ENCODE data around the gene KRTAP4-2. TPM values are rescaled to one million over a fixed set of nuclear protein-coding genes. Genes with fewer than 3 reads are reported as not detected.
"Not testable (repeated sequence)": the region's sequence is repeated elsewhere in the genome, so short reads cannot be mapped to it uniquely, and the experiment has no call there.

Gene KRTAP4-2
- polyA plus RNA-seq, 4 donors = not detected

DNA sequence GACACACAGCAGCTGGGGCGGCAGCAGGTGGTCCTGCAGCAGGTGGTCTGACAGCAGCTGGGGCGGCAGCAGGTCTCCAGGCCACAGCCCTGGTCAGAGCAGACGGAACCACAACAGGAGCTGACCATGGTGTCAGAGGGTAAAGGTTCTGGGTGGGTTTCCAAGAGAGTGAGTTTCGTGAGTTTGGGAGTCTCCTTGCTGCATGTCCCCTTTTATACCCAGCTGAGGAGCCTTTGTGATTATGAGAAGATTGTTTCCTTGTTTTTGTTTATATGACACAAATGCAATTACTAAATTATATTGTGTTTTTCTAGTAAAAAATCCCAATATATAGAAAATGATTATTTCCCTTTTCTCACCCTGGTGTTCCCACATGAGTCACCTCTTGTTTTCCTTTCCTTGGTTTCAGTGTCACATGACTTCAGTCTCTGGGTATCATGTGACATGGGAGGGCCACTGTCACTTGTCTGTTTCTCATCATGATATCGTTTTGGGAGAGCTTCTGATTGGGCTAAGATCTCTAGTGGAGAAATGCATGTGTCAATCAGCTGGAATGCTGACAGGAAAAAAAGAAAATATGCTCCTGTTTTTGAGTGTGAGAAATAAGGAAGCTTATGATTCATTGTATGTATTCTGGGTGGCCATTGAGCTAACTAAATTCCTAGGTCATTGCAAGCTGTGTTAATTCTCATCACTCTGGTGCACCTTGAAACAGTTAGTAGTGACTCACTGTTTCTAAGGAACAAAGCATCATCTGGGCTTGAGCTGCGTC, 37.5 kb downstream of the KRTAP4-2 start, which contains the start of gene KRTAP4-6:
TSS of gene KRTAP4-6 (minus strand) at position 185 of the 772 bp plus-strand sequence. CDS start at position 128, 57 bp downstream.
- H3K27ac ChIP-seq (ENCODE audit: low read depth in 1 of 3, low read length in 2 of 3) = no peak within 1 kb of the TSS
- H3K9me3 ChIP-seq (ENCODE audit: control insufficient read depth in 2 of 2, insufficient read depth in 1 of 2, low read depth in 1 of 2, low read length in 1 of 2) = peaks cover 0 to 9% of the 10 kb centered on the region in 2 donors
- 72 to 84% (median 73%) methylated on average over 5 to 6 of the region's 6 CpGs for WGBS, 3 donors
- no peaks in the 10 kb centered on the region for H3K4me1 ChIP-seq (ENCODE audit: control insufficient read depth in 3 of 3, insufficient read depth in 2 of 3, low read depth in 1 of 3, low read length in 2 of 3)
- H3K27me3 ChIP-seq (ENCODE audit: control insufficient read depth in 3 of 3, insufficient read depth in 3 of 3, low read length in 3 of 3) = no peaks in the 10 kb centered on the region
- no peak within 1 kb of the TSS for H3K4me3 ChIP-seq (ENCODE audit: low read depth in 1 of 3, low read length in 3 of 3)
- no peaks in the 10 kb centered on the region for H3K36me3 ChIP-seq (ENCODE audit: control insufficient read depth in 3 of 3, insufficient read depth in 2 of 3, low read depth in 1 of 3, low read length in 3 of 3)
- DNase-seq (no peak), FAIRE-seq (no peak)

GRCh38 chr17:41139865-41140264, 38.2 kb downstream of the KRTAP4-2 start:
- not testable (repeated sequence) for H3K36me3 ChIP-seq (ENCODE audit: control insufficient read depth in 3 of 3, insufficient read depth in 2 of 3, low read depth in 1 of 3, low read length in 3 of 3); H3K27ac ChIP-seq (ENCODE audit: low read depth in 1 of 3, low read length in 2 of 3); H3K4me1 ChIP-seq (ENCODE audit: control insufficient read depth in 3 of 3, insufficient read depth in 2 of 3, low read depth in 1 of 3, low read length in 2 of 3); DNase-seq; H3K9me3 ChIP-seq (ENCODE audit: control insufficient read depth in 2 of 2, insufficient read depth in 1 of 2, low read depth in 1 of 2, low read length in 1 of 2); FAIRE-seq; H3K4me3 ChIP-seq (ENCODE audit: low read depth in 1 of 3, low read length in 3 of 3); H3K27me3 ChIP-seq (ENCODE audit: control insufficient read depth in 3 of 3, insufficient read depth in 3 of 3, low read length in 3 of 3)
- 84 to 90% (median 87%) methylated on average over 12 of the region's 12 CpGs for WGBS, 3 donors

- no peak for FAIRE-seq
- 58 to 79% (median 66%) methylated on average over 2 of the region's 2 CpGs for WGBS, 3 donors
These were observed 43.9 kb downstream of the KRTAP4-2 start for GRCh38 chr17:41133880-41134735.

GRCh38 chr17:41131979-41132378, 46.0 kb downstream of the KRTAP4-2 start:
- Histone ChIP-seq H3K27ac (ENCODE audit: low read depth in 1 of 3, low read length in 2 of 3) (no peak overlapping the region), H3K4me3 (ENCODE audit: low read depth in 1 of 3, low read length in 3 of 3) (no peak overlapping the region), H3K4me1 (ENCODE audit: control insufficient read depth in 3 of 3, insufficient read depth in 2 of 3, low read depth in 1 of 3, low read length in 2 of 3) (no peaks in the 10 kb centered on the region), H3K27me3 (ENCODE audit: control insufficient read depth in 3 of 3, insufficient read depth in 3 of 3, low read length in 3 of 3) (no peaks in the 10 kb centered on the region), H3K36me3 (ENCODE audit: control insufficient read depth in 3 of 3, insufficient read depth in 2 of 3, low read depth in 1 of 3, low read length in 3 of 3) (no peaks in the 10 kb centered on the region), H3K9me3 (ENCODE audit: control insufficient read depth in 2 of 2, insufficient read depth in 1 of 2, low read depth in 1 of 2, low read length in 1 of 2) (no peaks in the 10 kb centered on the region)
- no peak for FAIRE-seq
- no peak for DNase-seq
- whole genome bisulfite sequencing, 3 donors = 61 to 73% (median 64%) methylated on average over 3 of the region's 3 CpGs

More at GRCh38 chr17:41133880-41134735, 43.9 kb downstream of the KRTAP4-2 start:
- no peak for DNase-seq
- no peaks in the 10 kb centered on the region for H3K9me3 ChIP-seq (ENCODE audit: control insufficient read depth in 2 of 2, insufficient read depth in 1 of 2, low read depth in 1 of 2, low read length in 1 of 2)
- no peaks in the 10 kb centered on the region for H3K36me3 ChIP-seq (ENCODE audit: control insufficient read depth in 3 of 3, insufficient read depth in 2 of 3, low read depth in 1 of 3, low read length in 3 of 3)
- H3K4me3 ChIP-seq (ENCODE audit: low read depth in 1 of 3, low read length in 3 of 3) = no peak overlapping the region
- no peaks in the 10 kb centered on the region for H3K27me3 ChIP-seq (ENCODE audit: control insufficient read depth in 3 of 3, insufficient read depth in 3 of 3, low read length in 3 of 3)
- H3K27ac ChIP-seq (ENCODE audit: low read depth in 1 of 3, low read length in 2 of 3) = no peak overlapping the region
- no peaks in the 10 kb centered on the region for H3K4me1 ChIP-seq (ENCODE audit: control insufficient read depth in 3 of 3, insufficient read depth in 2 of 3, low read depth in 1 of 3, low read length in 2 of 3)

Other genes with a start within 250 kb of the KRTAP4-2 start
- gene KRT23, start 240.6 kb downstream of the KRTAP4-2 start, polyA plus RNA-seq = under 1 TPM in 2 of 4 donors, not detected in 2; 0.66 to 0.82 TPM
- gene KRT39, start 211.3 kb downstream of the KRTAP4-2 start, polyA plus RNA-seq = under 1 TPM in 2 of 4 donors, not detected in 2; 0.03 to 0.04 TPM
- gene KRT40, start 193.9 kb downstream of the KRTAP4-2 start, polyA plus RNA-seq = under 1 TPM in 3 of 4 donors, not detected in 1; 0.10 to 0.45 (median 0.12) TPM
- not detected for gene KRTAP3-3, start 184.1 kb downstream of the KRTAP4-2 start, polyA plus RNA-seq
- gene KRTAP3-2, start 178.3 kb downstream of the KRTAP4-2 start, polyA plus RNA-seq = not detected
- not detected for gene KRTAP3-1, start 169.1 kb downstream of the KRTAP4-2 start, polyA plus RNA-seq
- gene KRTAP1-5, start 151.0 kb downstream of the KRTAP4-2 start, polyA plus RNA-seq = under 1 TPM in 1 of 4 donors, not detected in 3; 0.04 TPM
- gene KRTAP1-4, start 148.0 kb downstream of the KRTAP4-2 start, polyA plus RNA-seq = not detected
- not detected for gene KRTAP1-3, start 143.3 kb downstream of the KRTAP4-2 start, polyA plus RNA-seq
- not detected for gene KRTAP1-1, start 136.8 kb downstream of the KRTAP4-2 start, polyA plus RNA-seq
- gene KRTAP2-1, start 130.9 kb downstream of the KRTAP4-2 start, polyA plus RNA-seq = not detected
- not detected for gene KRTAP2-2, start 123.0 kb downstream of the KRTAP4-2 start, polyA plus RNA-seq
- gene KRTAP2-3, start 118.1 kb downstream of the KRTAP4-2 start, polyA plus RNA-seq = not detected
- not detected for gene KRTAP2-4, start 112.3 kb downstream of the KRTAP4-2 start, polyA plus RNA-seq
- gene KRTAP4-7, start 94.1 kb downstream of the KRTAP4-2 start, polyA plus RNA-seq = not detected
- not detected for gene KRTAP4-8, start 80.1 kb downstream of the KRTAP4-2 start, polyA plus RNA-seq
- not detected for gene KRTAP4-16, start 76.0 kb downstream of the KRTAP4-2 start, polyA plus RNA-seq
- not detected for gene KRTAP4-9, start 72.8 kb downstream of the KRTAP4-2 start, polyA plus RNA-seq
- not detected for gene KRTAP4-11, start 59.8 kb downstream of the KRTAP4-2 start, polyA plus RNA-seq
- not detected for gene KRTAP4-12, start 54.0 kb downstream of the KRTAP4-2 start, polyA plus RNA-seq
- gene KRTAP4-6, start 37.7 kb downstream of the KRTAP4-2 start, polyA plus RNA-seq = not detected
- gene KRTAP4-5, start 28.4 kb downstream of the KRTAP4-2 start, polyA plus RNA-seq = not detected
- gene KRTAP4-4, start 17.5 kb downstream of the KRTAP4-2 start, polyA plus RNA-seq = not detected
- not detected for gene KRTAP4-3, start 10.0 kb downstream of the KRTAP4-2 start, polyA plus RNA-seq
- not detected for gene KRTAP4-1, start 6.7 kb upstream of the KRTAP4-2 start, polyA plus RNA-seq
- gene KRTAP9-1, start 11.7 kb upstream of the KRTAP4-2 start, polyA plus RNA-seq = not detected
- gene KRTAP9-2, start 48.4 kb upstream of the KRTAP4-2 start, polyA plus RNA-seq = not detected
- gene KRTAP9-3, start 54.2 kb upstream of the KRTAP4-2 start, polyA plus RNA-seq = not detected
- not detected for gene KRTAP9-8, start 59.8 kb upstream of the KRTAP4-2 start, polyA plus RNA-seq
- gene KRTAP9-4, start 71.5 kb upstream of the KRTAP4-2 start, polyA plus RNA-seq = not detected
- gene KRTAP9-9, start 77.2 kb upstream of the KRTAP4-2 start, polyA plus RNA-seq = not detected
- gene KRTAP9-6, start 87.2 kb upstream of the KRTAP4-2 start, polyA plus RNA-seq = not detected
- not detected for gene KRTAP9-7, start 97.5 kb upstream of the KRTAP4-2 start, polyA plus RNA-seq
- not detected for gene KRTAP29-1, start 124.6 kb upstream of the KRTAP4-2 start, polyA plus RNA-seq
- not detected for gene KRTAP16-1, start 131.1 kb upstream of the KRTAP4-2 start, polyA plus RNA-seq
- gene KRTAP17-1, start 137.5 kb upstream of the KRTAP4-2 start, polyA plus RNA-seq = not detected
- not detected for gene KRT33A, start 172.6 kb upstream of the KRTAP4-2 start, polyA plus RNA-seq
- gene KRT33B, start 191.6 kb upstream of the KRTAP4-2 start, polyA plus RNA-seq = not detected
- gene KRT34, start 204.1 kb upstream of the KRTAP4-2 start, polyA plus RNA-seq = not detected
- not detected for gene KRT31, start 219.4 kb upstream of the KRTAP4-2 start, polyA plus RNA-seq
- gene KRT37, start 246.4 kb upstream of the KRTAP4-2 start, polyA plus RNA-seq = not detected